Tibial artery (tissue), 4 donors: Measurements from ENCODE around the gene CELSR1.

Experiments used
- DNase-seq, 2 donors: peaks; one replicate each; pipeline ENCODE4 v3.0.0-alpha.2; 2019
- H3K27ac ChIP-seq, 2 donors: fragments of 200-600 bp; sonication (generic) in 1 of 2; 1 replicate in 1 of 2; 2 replicates in 1 of 2; pipeline ENCODE4 v1.5.1; 2018 to 2019; ENCODE audit warnings: mild to moderate bottlenecking in 1 of 2
- H3K27me3 ChIP-seq, 2 donors: fragments of 200-600 bp; sonication (generic) in 1 of 2; one replicate each; pipeline versions ENCODE4 v1.5.1 to v1.6.0; 2016 to 2019
- H3K36me3 ChIP-seq, 3 donors: fragments of 200-600 bp; sonication (generic) in 2 of 3; one replicate each; pipeline ENCODE4 v1.5.1; 2016 to 2019; ENCODE audit warnings: mild to moderate bottlenecking in 2 of 3
- H3K4me1 ChIP-seq, 4 donors: fragments of 200-600 bp; sonication (generic) in 2 of 4; 1 replicate in 3 of 4; 2 replicates in 1 of 4; pipeline ENCODE4 v1.5.1; 2016 to 2019
- H3K4me3 ChIP-seq, 2 donors: fragments of 200-600 bp; sonication (generic) in 1 of 2; 1 replicate in 1 of 2; 2 replicates in 1 of 2; pipeline ENCODE4 v1.5.1; 2018 to 2019; ENCODE audit warnings: mild to moderate bottlenecking in 2 of 2
- H3K9me3 ChIP-seq, 3 donors: fragments of 200-600 bp; sonication (generic) in 1 of 3; one replicate each; pipeline ENCODE4 v1.5.1; 2016 to 2019
- intact Hi-C: fragments of 100-400 bp; cut with DNase I; formaldehyde crosslinking; loops from one replicate; pipeline ENCODE4 v1.15.0; 2023; ENCODE audit warnings: low total_unique reads
- TF ChIP-seq, protein P1 (sequence below), 2 experiments: fragments of 200-600 bp in 1 of 2; fragments of 450-650 bp in 1 of 2; IDR thresholded peaks; one replicate each; pipeline ENCODE4 v1.5.1; 2017 to 2019; ENCODE audit warnings: antibody characterized with exemption in 2 of 2, mild to moderate bottlenecking in 1 of 2, moderate library complexity in 1 of 2

Gene CELSR1

GRCh38 chr22:46336119-46337078 is 201.0 kb downstream of the CELSR1 start:
- TF ChIP-seq, protein P1, sequence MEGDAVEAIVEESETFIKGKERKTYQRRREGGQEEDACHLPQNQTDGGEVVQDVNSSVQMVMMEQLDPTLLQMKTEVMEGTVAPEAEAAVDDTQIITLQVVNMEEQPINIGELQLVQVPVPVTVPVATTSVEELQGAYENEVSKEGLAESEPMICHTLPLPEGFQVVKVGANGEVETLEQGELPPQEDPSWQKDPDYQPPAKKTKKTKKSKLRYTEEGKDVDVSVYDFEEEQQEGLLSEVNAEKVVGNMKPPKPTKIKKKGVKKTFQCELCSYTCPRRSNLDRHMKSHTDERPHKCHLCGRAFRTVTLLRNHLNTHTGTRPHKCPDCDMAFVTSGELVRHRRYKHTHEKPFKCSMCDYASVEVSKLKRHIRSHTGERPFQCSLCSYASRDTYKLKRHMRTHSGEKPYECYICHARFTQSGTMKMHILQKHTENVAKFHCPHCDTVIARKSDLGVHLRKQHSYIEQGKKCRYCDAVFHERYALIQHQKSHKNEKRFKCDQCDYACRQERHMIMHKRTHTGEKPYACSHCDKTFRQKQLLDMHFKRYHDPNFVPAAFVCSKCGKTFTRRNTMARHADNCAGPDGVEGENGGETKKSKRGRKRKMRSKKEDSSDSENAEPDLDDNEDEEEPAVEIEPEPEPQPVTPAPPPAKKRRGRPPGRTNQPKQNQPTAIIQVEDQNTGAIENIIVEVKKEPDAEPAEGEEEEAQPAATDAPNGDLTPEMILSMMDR (IDR thresholded peaks at IDR 0.05) = no peak
- no peaks in the 10 kb centered on the region for H3K9me3 ChIP-seq
- peak overlapping the region; percentile 86 to 88 for H3K27ac ChIP-seq
- H3K27me3 ChIP-seq = no peaks in the 10 kb centered on the region
- H3K36me3 ChIP-seq = peaks cover 26 to 40% (median 27%) of the 10 kb centered on the region in 3 donors
- no peak for DNase-seq
- intact Hi-C loops = no loop called here
- peaks cover 0 to 23% (median 13%) of the 10 kb centered on the region in 4 donors for H3K4me1 ChIP-seq
- H3K4me3 ChIP-seq = peak overlapping the region; percentile 88 to 97

GRCh38 chr22:46335201-46336118 is 202.0 kb downstream of the CELSR1 start, which contains the start of gene TRMU:
Gene TRMU, plus strand, starts transcription at chr22:46335714. Its CDS starts 51 bp downstream, at chr22:46335765.
- DNase-seq = peak; percentile 73 to 89
- H3K27ac ChIP-seq = peak within 1 kb of the TSS; percentile 86 to 88
- intact Hi-C loops = no loop called here
- TF ChIP-seq, protein P1 (IDR thresholded peaks at IDR 0.05) = peak in 1 of 2 experiments; percentile 4
- peak within 1 kb of the TSS; percentile 88 to 97 for H3K4me3 ChIP-seq
- H3K4me1 ChIP-seq = peaks cover 0 to 23% (median 13%) of the 10 kb centered on the region in 4 donors
- peaks cover 22 to 31% (median 26%) of the 10 kb centered on the region in 3 donors for H3K36me3 ChIP-seq
- no peaks in the 10 kb centered on the region for H3K27me3 ChIP-seq
- no peaks in the 10 kb centered on the region for H3K9me3 ChIP-seq

GRCh38 chr22:46331496-46331895 is 205.9 kb downstream of the CELSR1 start:
- no peaks in the 10 kb centered on the region for H3K36me3 ChIP-seq
- no peak for DNase-seq
- no peaks in the 10 kb centered on the region for H3K9me3 ChIP-seq
- intact Hi-C loops = no loop called here
- no peak overlapping the region for H3K4me3 ChIP-seq
- peaks cover 0 to 12% (median 6%) of the 10 kb centered on the region in 4 donors for H3K4me1 ChIP-seq
- no peaks in the 10 kb centered on the region for H3K27me3 ChIP-seq
- no peak overlapping the region for H3K27ac ChIP-seq
- TF ChIP-seq, protein P1 (IDR thresholded peaks at IDR 0.05) = no peak

DNA sequence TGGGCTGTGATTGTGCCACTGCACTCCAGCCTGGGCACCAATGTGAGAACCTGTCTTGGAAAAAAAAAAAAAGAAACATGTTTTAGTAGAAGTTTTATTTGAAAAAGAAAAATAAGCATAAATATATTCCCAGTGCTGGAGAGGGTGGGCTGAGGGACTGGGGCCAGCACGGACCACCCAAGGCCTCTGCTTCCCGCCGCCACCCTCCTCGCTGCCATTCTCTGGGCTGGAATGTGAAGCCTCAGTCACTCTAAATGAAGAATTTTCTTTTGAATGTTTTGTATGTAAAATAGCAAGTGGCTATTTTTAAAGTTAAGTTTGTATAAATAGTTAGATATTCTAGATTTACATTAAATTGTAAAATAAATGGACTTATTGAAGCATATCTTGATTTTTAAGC is 207.0 kb downstream of the CELSR1 start:
- Histone ChIP-seq H3K27me3 (no peaks in the 10 kb centered on the region), H3K27ac (no peak overlapping the region), H3K9me3 (no peaks in the 10 kb centered on the region), H3K4me1 (peaks cover 0 to 9% (median 3%) of the 10 kb centered on the region in 4 donors), H3K4me3 (no peak overlapping the region), H3K36me3 (no peaks in the 10 kb centered on the region)
- TF ChIP-seq, protein P1 (IDR thresholded peaks at IDR 0.05) = no peak
- DNase-seq = no peak
- intact Hi-C loops = no loop called here

- Histone ChIP-seq H3K9me3 (no peaks in the 10 kb centered on the region), H3K4me3 (no peak overlapping the region), H3K27me3 (no peaks in the 10 kb centered on the region), H3K36me3 (no peaks in the 10 kb centered on the region), H3K27ac (no peak overlapping the region), H3K4me1 (peaks cover 0 to 3% (median 0%) of the 10 kb centered on the region in 4 donors)
- TF ChIP-seq, protein P1 (IDR thresholded peaks at IDR 0.05) = no peak
- intact Hi-C loops = no loop called here
- no peak for DNase-seq
Measured at GRCh38 chr22:46329616-46330015, 207.8 kb downstream of the CELSR1 start.
